GM18858 (cell line): Measurements from ENCODE around the gene PCF11.
A peak's percentile ranks its signal among the peaks of the same experiment; 100 is the strongest.

Experiments
- ATAC-seq: cut with Tn5 transposase; IDR thresholded peaks from one replicate; pipeline ENCODE4 v1.9.1; 2021; ENCODE audit not compliant: unreplicated experiment

The PCF11 gene

DNA sequence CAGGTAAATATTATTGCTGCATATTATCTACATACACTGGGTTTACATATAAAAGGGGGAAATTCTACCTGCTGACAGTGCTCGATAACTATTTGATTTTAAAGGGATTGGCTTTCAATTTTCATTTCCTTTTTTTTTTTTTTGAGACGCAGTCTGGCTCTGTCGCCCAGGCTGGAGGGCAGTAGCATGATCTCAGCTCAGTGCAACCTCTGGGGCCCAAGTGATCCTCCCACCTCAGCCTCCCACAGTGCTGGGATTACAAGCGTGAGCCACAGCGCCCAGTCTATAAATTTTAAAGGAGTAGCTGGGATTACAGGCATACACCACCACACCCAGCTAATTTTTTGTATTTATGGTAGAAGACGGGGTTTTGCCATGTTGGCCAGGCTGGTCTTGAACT is 3.2 kb upstream of the PCF11 start:
- ATAC-seq: no peak

DNA sequence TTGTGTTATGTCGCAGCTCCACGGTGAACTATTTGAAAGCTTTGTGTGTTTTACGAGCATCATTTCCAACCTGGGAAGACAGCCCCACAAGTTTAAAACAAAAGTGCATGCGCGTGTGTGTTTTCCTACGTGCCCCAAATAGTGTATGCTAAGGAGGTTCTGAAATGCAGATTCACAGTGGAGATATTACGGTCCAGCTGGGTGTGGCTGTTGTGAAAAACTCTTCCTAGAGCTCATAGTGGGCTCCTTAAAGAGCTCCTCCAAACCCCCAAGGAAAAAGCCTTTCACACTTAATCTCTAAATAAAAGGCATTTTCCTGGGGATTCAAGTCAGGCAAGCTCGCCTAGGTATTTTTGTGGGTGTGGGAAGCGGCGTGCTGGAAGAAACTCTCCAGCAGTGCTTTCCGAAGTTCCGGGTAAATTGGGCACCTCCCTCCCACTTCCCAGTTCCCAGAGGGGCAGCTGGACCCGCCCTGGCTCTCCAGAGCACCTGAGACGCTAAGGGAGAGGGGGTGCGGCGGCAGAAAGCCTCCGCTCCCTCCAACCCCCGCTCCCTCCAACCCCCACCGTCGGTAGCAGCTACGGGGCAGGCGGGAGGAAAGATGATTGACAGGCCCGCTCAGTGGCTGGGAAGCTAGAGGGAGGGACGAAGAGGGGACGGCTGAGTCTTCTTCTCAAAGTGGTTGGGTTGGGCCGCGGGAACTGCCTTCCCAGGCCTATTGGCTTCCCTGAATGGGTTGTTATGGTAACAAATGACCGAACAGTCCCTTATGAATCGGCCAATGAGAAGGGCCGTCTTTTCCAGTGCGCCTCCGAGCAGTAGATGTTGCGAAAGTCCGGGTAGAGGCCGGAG is 561 bp upstream of the PCF11 start:
- peak; percentile 95 for ATAC-seq

- no peak for ATAC-seq
Measured at GRCh38 chr11:83157594-83158356, 844 bp downstream of the PCF11 start.

DNA sequence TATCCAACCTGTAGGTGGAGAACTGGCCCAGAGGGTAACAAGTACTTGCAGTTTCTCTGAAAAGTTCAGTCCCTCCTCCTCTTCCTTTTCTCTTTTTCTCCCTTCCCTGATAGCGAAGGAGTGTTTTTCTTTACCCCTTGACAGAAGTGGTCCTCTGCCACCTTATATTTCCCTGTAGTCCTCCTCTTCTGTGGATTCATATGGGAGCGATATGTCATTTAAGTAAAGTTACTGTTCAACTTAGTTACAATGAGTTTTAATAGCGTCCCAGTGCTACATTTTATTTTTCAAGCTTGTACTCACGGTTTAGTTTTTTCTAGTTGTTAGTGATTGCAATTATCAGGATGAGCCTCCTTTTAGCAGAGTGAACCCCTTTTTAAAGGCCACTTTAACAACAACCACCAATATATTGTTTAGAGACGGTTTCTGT is 1.4 kb downstream of the PCF11 start:
- no peak for ATAC-seq

DNA sequence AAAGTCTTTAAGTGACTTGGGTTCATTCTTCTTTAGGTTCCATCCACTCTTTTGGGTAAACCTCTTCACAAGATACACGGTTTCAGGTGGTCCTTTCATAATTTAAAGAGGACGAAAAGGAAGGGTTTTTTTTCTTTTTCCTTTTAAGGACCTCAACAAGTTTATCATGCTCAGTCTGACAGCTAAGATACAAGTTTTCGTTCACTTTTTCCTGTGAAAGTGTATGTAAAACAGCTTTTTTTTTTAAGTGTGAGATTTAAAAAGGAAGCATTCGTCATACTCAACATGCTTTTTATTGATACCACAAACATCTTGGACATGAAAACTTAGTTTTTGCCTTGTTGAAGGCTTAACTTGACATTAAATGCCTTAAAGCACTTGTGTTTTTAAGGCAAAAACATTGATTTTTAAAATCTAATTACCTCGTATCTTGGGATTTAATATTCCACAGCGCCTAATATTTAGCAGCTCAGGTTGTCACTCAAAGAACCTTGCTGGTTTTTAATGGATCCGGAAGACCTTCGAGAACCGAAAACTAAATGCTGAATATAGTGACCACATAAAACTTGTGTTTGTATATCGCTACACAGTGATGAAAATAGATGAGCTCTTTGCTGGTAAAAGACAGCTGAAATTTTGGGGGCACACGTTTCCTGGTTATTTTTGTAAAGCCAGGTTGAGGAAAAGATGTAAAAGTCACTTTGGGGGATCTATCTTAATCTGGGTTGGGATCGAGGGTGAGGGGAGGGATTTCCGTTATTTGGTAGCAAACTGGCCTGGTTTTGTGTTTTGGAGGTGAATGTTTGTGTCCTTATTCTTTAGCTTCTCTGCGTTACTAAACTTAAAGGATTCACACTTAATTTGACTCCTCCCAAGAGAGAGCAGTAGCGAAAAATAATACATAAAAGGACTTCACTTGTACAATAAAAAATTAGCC is 2.3 kb downstream of the PCF11 start:
- ATAC-seq: no peak

GRCh38 chr11:83159902-83160865 is 3.3 kb downstream of the PCF11 start:
- ATAC-seq: no peak

GRCh38 chr11:83161610-83162199 is 4.8 kb downstream of the PCF11 start:
- no peak for ATAC-seq

DNA sequence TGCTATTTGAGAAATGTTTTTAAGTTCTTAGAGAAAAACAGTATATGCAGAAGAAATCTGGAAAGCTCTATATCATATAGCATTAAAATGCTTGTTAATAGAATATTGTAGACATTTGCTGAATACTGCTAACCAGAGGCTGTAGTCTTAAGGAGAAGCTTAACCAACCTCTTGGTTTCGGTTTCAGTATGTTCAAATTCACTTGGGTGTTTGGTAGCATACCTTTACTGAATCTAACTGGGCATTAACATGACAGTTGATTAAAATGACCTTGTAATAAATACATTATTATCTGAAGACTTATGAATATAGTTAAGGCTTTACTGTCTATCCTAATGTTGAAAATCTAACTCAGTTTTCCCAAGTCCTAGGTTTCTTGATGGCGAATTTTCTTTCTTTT is 5.4 kb downstream of the PCF11 start:
- ATAC-seq: peak; percentile 59

- ATAC-seq: no peak
Measured at GRCh38 chr11:83166193-83166866, 9.4 kb downstream of the PCF11 start.

- ATAC-seq: no peak
Measured at GRCh38 chr11:83168756-83169155, 11.8 kb downstream of the PCF11 start.

- no peak for ATAC-seq
Measured at GRCh38 chr11:83170865-83171264, 13.9 kb downstream of the PCF11 start.

GRCh38 chr11:83172551-83172950 is 15.6 kb downstream of the PCF11 start:
- ATAC-seq: no peak

DNA sequence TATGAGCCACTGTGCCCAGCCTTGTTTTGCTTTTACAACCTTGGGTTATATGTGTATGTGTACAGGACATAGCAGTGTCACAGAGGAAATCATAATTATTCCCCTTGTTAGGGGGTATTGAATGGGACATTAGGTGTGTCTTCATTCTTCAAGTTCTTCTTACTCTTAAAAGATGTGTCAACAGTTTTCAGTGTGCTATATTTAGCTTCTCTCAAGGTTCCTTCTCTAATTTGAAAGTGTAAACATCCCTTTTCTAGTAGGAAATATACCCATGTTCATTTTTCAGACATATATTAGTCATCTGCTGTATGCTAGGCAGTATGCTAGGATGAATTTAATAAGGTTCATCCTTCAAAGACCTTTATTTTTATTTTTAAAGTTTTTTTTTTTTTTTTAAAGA is 17.1 kb downstream of the PCF11 start:
- ATAC-seq: no peak

GRCh38 chr11:83175815-83176214 is 18.9 kb downstream of the PCF11 start:
- no peak for ATAC-seq

DNA sequence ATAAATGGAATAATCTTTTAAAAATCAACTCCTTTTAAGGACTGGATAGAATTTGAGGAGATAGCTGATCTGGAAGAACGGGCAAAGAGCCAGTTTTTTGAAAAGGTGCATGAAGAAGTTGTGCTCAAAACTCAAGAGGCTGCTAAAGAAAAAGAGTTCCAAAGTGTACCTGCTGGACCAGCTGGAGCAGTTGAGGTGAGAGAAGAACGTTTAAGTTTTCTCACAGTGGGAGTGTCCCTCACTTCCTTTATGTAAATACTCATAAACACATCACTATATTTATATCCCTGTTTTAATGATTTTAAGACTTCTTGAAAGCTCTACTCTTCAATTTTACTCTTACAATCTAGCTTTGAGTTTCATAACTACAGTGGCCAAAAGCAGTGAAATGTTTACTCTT is 24.9 kb downstream of the PCF11 start:
- no peak for ATAC-seq

GRCh38 chr11:83185767-83186166 is 28.8 kb downstream of the PCF11 start:
- no peak for ATAC-seq

GRCh38 chr11:83187465-83187864 is 30.5 kb downstream of the PCF11 start:
- no peak for ATAC-seq

DNA sequence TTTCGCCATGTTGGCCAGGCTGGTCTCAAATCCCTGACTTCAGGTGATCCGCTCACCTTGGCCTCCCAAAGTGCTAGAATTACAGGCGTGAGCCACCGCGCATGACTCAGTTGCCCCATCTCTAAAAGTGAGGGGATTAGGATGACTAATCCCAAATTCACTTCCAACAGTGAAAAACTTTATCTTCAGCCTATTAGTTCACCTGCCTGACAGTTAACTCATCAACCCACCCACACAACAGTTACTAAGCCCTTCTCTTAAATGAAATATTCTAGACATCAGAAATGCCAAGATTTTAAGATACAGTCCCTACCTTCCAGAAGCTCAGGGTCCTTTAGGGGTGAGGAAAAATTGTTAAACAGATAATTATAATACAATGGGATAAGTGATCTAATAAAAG is 34.6 kb downstream of the PCF11 start:
- ATAC-seq: no peak

DNA sequence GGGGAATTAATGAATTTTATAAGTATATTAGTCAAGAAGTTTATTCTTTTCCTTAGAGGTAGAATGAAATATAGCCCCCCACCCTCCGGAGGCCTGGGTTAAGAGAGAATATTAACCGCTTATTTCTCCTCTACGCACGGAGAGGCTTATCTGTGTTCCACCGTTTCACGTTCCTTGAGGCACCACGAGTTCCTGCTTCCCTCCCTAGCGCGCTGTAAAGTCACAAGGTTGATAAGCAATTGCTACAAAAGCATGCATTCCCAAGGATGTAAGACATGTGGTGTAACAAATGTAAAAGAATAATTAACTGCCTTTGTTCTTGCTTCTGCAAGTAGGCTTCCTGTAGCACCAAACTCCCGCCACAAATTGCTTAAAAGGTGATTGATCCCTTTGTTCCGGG is 35.1 kb downstream of the PCF11 start:
- no peak for ATAC-seq
